HEK293 (cell line): ENCODE results near the gene ATP11C.

ENCODE experiments used
- CTCF ChIA-PET: fragments of 350-600 bp; formaldehyde crosslinking; extraction: SDS; loops from one replicate; lab custom pipeline; 2021; ENCODE audit warnings: antibody characterized with exemption; lab: Yijun Ruan, JAX
- POLR2A ChIA-PET: fragments of 300-600 bp; formaldehyde crosslinking; extraction: SDS; loops from one replicate; lab custom pipeline; 2020; ENCODE audit warnings: antibody characterized with exemption, inconsistent platforms; lab: Yijun Ruan, JAX
- H3K27ac ChIP-seq: fragments of 200-500 bp; sonication (Bioruptor generic); 2 replicates; pipeline ENCODE4 v1.5.1; 2014; ENCODE audit warnings: low read depth, low read length, control low read depth, inconsistent platforms; ENCODE audit errors: extremely low read depth
- H3K36me3 ChIP-seq, 2 experiments: fragments of 200-500 bp in 1 of 2; sonication (Bioruptor generic) in 1 of 2; 1 replicate in 1 of 2; 2 replicates in 1 of 2; pipeline ENCODE4 v1.5.1; 2014 to 2017; ENCODE audit warnings: inconsistent platforms in 2 of 2, low read length in 2 of 2; ENCODE audit not compliant: control insufficient read depth in 2 of 2, insufficient read depth in 1 of 2
- H3K4me1 ChIP-seq: fragments of 200-500 bp; sonication (Bioruptor generic); 2 replicates; pipeline ENCODE4 v1.5.1; 2014; ENCODE audit warnings: mild to moderate bottlenecking, low read length, inconsistent platforms; ENCODE audit not compliant: control insufficient read depth, insufficient read depth
- H3K4me3 ChIP-seq: 2 replicates; pipeline ENCODE4 v1.5.1; 2011; ENCODE audit warnings: low read depth, mild to moderate bottlenecking, control low read depth, low read length, moderate library complexity
- H3K9me3 ChIP-seq: fragments of 200-500 bp; sonication (Bioruptor generic); 2 replicates; pipeline ENCODE4 v1.5.1; 2014; ENCODE audit warnings: low read depth, low read length, inconsistent platforms; ENCODE audit not compliant: control insufficient read depth, insufficient read depth
- KLF10 ChIP-seq: fragments of 450-650 bp; IDR thresholded peaks from 2 replicates; pipeline ENCODE4 v1.5.1; 2018; ENCODE audit warnings: missing biosample characterization, mild to moderate bottlenecking, missing genetic modification characterization
- REST ChIP-seq: fragments of 450-650 bp; formaldehyde crosslinking; IDR thresholded peaks from 2 replicates; pipeline ENCODE4 v1.5.1; 2016; ENCODE audit warnings: missing biosample characterization, missing genetic modification characterization
- ZBTB21 ChIP-seq: fragments of 450-650 bp; formaldehyde crosslinking; IDR thresholded peaks from 2 replicates; pipeline ENCODE4 v1.5.1; 2017; ENCODE audit warnings: missing biosample characterization, missing genetic modification characterization
- ZFP3 ChIP-seq: fragments of 450-650 bp; formaldehyde crosslinking; IDR thresholded peaks from 2 replicates; pipeline ENCODE4 v1.5.1; 2016; ENCODE audit warnings: low read depth, missing biosample characterization, missing genetic modification characterization
- ZNF133 ChIP-seq: fragments of 450-650 bp; formaldehyde crosslinking; IDR thresholded peaks from 2 replicates; pipeline ENCODE4 v1.5.1; 2016; ENCODE audit warnings: missing biosample characterization, missing genetic modification characterization
- ZNF433 ChIP-seq: fragments of 450-650 bp; formaldehyde crosslinking; IDR thresholded peaks from 2 replicates; pipeline ENCODE4 v1.5.1; 2016; ENCODE audit warnings: missing biosample characterization, missing genetic modification characterization, low read depth
- TF ChIP-seq, protein P1 (sequence below): fragments of 450-650 bp; formaldehyde crosslinking; IDR thresholded peaks from 2 replicates; pipeline ENCODE4 v1.5.1; 2016; ENCODE audit warnings: missing biosample characterization, missing genetic modification characterization
- TF ChIP-seq, protein P2 (sequence below): fragments of 450-650 bp; formaldehyde crosslinking; IDR thresholded peaks from 2 replicates; pipeline ENCODE4 v1.5.1; 2016; ENCODE audit warnings: missing biosample characterization, missing genetic modification characterization, borderline replicate concordance

ATP11C gene

GRCh38 chrX:139883984-139884383, 48.9 kb downstream of the ATP11C start:
- ChIA-PET CTCF (no interaction called here), POLR2A (no interaction called here)

More at GRCh38 chrX:139883984-139884383, 48.9 kb downstream of the ATP11C start:
- H3K4me3 ChIP-seq: no peak overlapping the region
- H3K4me1 ChIP-seq: peaks cover 4% of the 10 kb centered on the region; the same call in 1 of the 2 replicates
- H3K36me3 ChIP-seq: peaks cover 0 to 6% of the 10 kb centered on the region in 2 experiments; a peak in 2 of 3 replicates
- no peaks in the 10 kb centered on the region for H3K9me3 ChIP-seq
- H3K27ac ChIP-seq: no peak overlapping the region
- TF ChIP-seq ZFP3 (tag by site-specific recombination) (no peak), KLF10 (tag by site-specific recombination) (no peak), REST (no peak), ZBTB21 (no peak), ZNF433 (tag by site-specific recombination) (no peak), ZNF133 (tag by site-specific recombination) (no peak)
- TF ChIP-seq, protein P1, sequence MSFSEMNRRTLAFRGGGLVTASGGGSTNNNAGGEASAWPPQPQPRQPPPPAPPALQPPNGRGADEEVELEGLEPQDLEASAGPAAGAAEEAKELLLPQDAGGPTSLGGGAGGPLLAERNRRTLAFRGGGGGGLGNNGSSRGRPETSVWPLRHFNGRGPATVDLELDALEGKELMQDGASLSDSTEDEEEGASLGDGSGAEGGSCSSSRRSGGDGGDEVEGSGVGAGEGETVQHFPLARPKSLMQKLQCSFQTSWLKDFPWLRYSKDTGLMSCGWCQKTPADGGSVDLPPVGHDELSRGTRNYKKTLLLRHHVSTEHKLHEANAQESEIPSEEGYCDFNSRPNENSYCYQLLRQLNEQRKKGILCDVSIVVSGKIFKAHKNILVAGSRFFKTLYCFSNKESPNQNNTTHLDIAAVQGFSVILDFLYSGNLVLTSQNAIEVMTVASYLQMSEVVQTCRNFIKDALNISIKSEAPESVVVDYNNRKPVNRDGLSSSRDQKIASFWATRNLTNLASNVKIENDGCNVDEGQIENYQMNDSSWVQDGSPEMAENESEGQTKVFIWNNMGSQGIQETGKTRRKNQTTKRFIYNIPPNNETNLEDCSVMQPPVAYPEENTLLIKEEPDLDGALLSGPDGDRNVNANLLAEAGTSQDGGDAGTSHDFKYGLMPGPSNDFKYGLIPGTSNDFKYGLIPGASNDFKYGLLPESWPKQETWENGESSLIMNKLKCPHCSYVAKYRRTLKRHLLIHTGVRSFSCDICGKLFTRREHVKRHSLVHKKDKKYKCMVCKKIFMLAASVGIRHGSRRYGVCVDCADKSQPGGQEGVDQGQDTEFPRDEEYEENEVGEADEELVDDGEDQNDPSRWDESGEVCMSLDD (tag by site-specific recombination): no peak
- TF ChIP-seq, protein P2, sequence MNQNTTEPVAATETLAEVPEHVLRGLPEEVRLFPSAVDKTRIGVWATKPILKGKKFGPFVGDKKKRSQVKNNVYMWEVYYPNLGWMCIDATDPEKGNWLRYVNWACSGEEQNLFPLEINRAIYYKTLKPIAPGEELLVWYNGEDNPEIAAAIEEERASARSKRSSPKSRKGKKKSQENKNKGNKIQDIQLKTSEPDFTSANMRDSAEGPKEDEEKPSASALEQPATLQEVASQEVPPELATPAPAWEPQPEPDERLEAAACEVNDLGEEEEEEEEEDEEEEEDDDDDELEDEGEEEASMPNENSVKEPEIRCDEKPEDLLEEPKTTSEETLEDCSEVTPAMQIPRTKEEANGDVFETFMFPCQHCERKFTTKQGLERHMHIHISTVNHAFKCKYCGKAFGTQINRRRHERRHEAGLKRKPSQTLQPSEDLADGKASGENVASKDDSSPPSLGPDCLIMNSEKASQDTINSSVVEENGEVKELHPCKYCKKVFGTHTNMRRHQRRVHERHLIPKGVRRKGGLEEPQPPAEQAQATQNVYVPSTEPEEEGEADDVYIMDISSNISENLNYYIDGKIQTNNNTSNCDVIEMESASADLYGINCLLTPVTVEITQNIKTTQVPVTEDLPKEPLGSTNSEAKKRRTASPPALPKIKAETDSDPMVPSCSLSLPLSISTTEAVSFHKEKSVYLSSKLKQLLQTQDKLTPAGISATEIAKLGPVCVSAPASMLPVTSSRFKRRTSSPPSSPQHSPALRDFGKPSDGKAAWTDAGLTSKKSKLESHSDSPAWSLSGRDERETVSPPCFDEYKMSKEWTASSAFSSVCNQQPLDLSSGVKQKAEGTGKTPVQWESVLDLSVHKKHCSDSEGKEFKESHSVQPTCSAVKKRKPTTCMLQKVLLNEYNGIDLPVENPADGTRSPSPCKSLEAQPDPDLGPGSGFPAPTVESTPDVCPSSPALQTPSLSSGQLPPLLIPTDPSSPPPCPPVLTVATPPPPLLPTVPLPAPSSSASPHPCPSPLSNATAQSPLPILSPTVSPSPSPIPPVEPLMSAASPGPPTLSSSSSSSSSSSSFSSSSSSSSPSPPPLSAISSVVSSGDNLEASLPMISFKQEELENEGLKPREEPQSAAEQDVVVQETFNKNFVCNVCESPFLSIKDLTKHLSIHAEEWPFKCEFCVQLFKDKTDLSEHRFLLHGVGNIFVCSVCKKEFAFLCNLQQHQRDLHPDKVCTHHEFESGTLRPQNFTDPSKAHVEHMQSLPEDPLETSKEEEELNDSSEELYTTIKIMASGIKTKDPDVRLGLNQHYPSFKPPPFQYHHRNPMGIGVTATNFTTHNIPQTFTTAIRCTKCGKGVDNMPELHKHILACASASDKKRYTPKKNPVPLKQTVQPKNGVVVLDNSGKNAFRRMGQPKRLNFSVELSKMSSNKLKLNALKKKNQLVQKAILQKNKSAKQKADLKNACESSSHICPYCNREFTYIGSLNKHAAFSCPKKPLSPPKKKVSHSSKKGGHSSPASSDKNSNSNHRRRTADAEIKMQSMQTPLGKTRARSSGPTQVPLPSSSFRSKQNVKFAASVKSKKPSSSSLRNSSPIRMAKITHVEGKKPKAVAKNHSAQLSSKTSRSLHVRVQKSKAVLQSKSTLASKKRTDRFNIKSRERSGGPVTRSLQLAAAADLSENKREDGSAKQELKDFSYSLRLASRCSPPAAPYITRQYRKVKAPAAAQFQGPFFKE (tag by site-specific recombination): no peak
